HepG2 (cell line): Measurements from ENCODE around the gene RAD51C. TPM values are rescaled to one million over a fixed set of nuclear protein-coding genes. Genes with fewer than 3 reads are reported as not detected.

ENCODE experiments used
- ATAC-seq: fragments of 200-7000 bp; cut with Tn5 transposase; 3 replicates; pipeline ENCODE4 v1.9.1; 2020; ENCODE audit warnings: mild to moderate bottlenecking, moderate library complexity
- BruUV-seq: library from RNA; stranded (reverse); fragments of 400-500 nt; replicated peaks from 2 replicates; lab custom pipeline; 2021; lab: Mats Ljungman, UMichigan
- CTCF ChIA-PET: fragments of 300-600 bp; formaldehyde crosslinking; extraction: SDS; loops from one replicate; lab custom pipeline; 2021; ENCODE audit warnings: low total read pairs, inconsistent platforms, low intra/inter-chr PET ratio; lab: Yijun Ruan, JAX
- POLR2A ChIA-PET: fragments of 350-600 bp; sonication (Branson Sonifier 250); formaldehyde crosslinking; loops from one replicate; lab custom pipeline; 2020; ENCODE audit warnings: antibody characterized with exemption, inconsistent platforms; lab: Yijun Ruan, JAX
- DNase-seq: peaks from one replicate; pipeline ENCODE4 v3.0.0-alpha.2; 2015; ENCODE audit warnings: low spot score
- FAIRE-seq: peaks from 3 replicates; lab custom pipeline; 2011; peaks lifted over from hg19 to GRCh38; lab: Jason Lieb, UNC
- H2AFZ ChIP-seq: one replicate; pipeline ENCODE4 v1.6.1; 2011; ENCODE audit warnings: low read length, inconsistent platforms
- H3K27ac ChIP-seq: fragments of 300-600 bp; 3 replicates; pipeline ENCODE4 v1.8.0; 2011; ENCODE audit warnings: mixed run types, mild to moderate bottlenecking, mixed read lengths, low read length, inconsistent platforms; ENCODE audit not compliant: insufficient read depth; ENCODE audit errors: extremely low read length
- H3K27me3 ChIP-seq, 2 experiments: fragments of 200-600 bp in 1 of 2; 2 replicates in 1 of 2; 3 replicates in 1 of 2; pipeline versions ENCODE4 v1.6.0 to v1.8.0; 2011; ENCODE audit warnings: low read length in 2 of 2, mild to moderate bottlenecking in 2 of 2, moderate library complexity in 2 of 2, inconsistent platforms in 1 of 2; ENCODE audit not compliant: insufficient read depth in 2 of 2, control insufficient read depth in 1 of 2
- H3K36me3 ChIP-seq, 2 experiments: fragments of 200-600 bp in 1 of 2; replicated peaks in 1 of 2; 2 replicates in 1 of 2; 3 replicates in 1 of 2; pipeline versions ENCODE4 v1.5.1 to v1.8.0; 2011; ENCODE audit warnings: low read length in 2 of 2, inconsistent platforms in 1 of 2; ENCODE audit not compliant: insufficient read depth in 2 of 2, control insufficient read depth in 1 of 2
- H3K4me1 ChIP-seq: 2 replicates; pipeline ENCODE4 v1.5.1; 2012; ENCODE audit warnings: low read length, inconsistent platforms; ENCODE audit not compliant: insufficient read depth
- H3K4me2 ChIP-seq: 2 replicates; pipeline ENCODE4 v1.6.0; 2011; ENCODE audit warnings: low read depth, low read length, inconsistent platforms
- H3K4me3 ChIP-seq, 3 experiments: fragments of 200-600 bp in 1 of 3; sonication (generic), shearing (Covaris generic) in 1 of 3; replicated peaks in 1 of 3; 2 replicates each; pipeline ENCODE4 v1.5.1; 2011 to 2016; ENCODE audit warnings: low read length in 3 of 3, inconsistent platforms in 2 of 3, low read depth in 2 of 3, mild to moderate bottlenecking in 2 of 3, control low read depth in 1 of 3, mixed read lengths in 1 of 3; ENCODE audit not compliant: insufficient read depth in 1 of 3
- H3K79me2 ChIP-seq: one replicate; pipeline ENCODE4 v1.6.1; 2011; ENCODE audit warnings: low read length, inconsistent platforms; ENCODE audit not compliant: insufficient read depth
- H3K9ac ChIP-seq: 2 replicates; pipeline ENCODE4 v1.6.0; 2011; ENCODE audit warnings: mild to moderate bottlenecking, low read depth, low read length, inconsistent platforms; ENCODE audit not compliant: insufficient read depth
- H3K9me3 ChIP-seq: 2 replicates; pipeline ENCODE4 v1.5.1; 2012; ENCODE audit warnings: mild to moderate bottlenecking, low read length
- H4K20me1 ChIP-seq: 2 replicates; pipeline ENCODE4 v1.6.0; 2011; ENCODE audit warnings: inconsistent platforms, mild to moderate bottlenecking, low read length, moderate library complexity; ENCODE audit not compliant: insufficient read depth
- CEBPB ChIP-seq: IDR thresholded peaks from 2 replicates; pipeline ENCODE4 v1.6.1; 2011; ENCODE audit warnings: low read depth, low read length, improper control_type of control experiment, borderline replicate concordance
- TBX2 ChIP-seq: sonication (generic); formaldehyde crosslinking; IDR thresholded peaks from 2 replicates; pipeline ENCODE4 v1.5.0; 2020; ENCODE audit warnings: missing genetic modification reagents, mild to moderate bottlenecking, borderline replicate concordance
- ZMYM2 ChIP-seq: sonication (generic); formaldehyde crosslinking; IDR thresholded peaks from 2 replicates; pipeline ENCODE4 v1.8.0; 2022; ENCODE audit warnings: mild to moderate bottlenecking, missing genetic modification reagents
- ZNF138 ChIP-seq: sonication (generic); formaldehyde crosslinking; IDR thresholded peaks from 2 replicates; pipeline ENCODE4 v1.5.0; 2020; ENCODE audit warnings: mild to moderate bottlenecking, low read depth, missing genetic modification reagents
- ZNF547 ChIP-seq: sonication (generic); formaldehyde crosslinking; IDR thresholded peaks from 2 replicates; pipeline ENCODE4 v1.5.1; 2020; ENCODE audit warnings: mild to moderate bottlenecking, missing genetic modification reagents
- ZNF558 ChIP-seq: sonication (generic); formaldehyde crosslinking; IDR thresholded peaks from 2 replicates; pipeline ENCODE4 v1.9.0; 2022; ENCODE audit warnings: mild to moderate bottlenecking, missing genetic modification reagents, borderline replicate concordance
- WGBS: methylation state at CpG from one replicate; pipeline ENCODE4 v1.1.6; 2017; ENCODE audit warnings: low lambda C conversion rate; 5-methylcytosine and 5-hydroxymethylcytosine counted together
- in situ Hi-C: cut with HindIII; loops from 2 replicates; pipeline ENCODE4 v1.10.0; 2017; ENCODE audit warnings: low pct_unique_long_range_greater_than_20kb; ENCODE audit not compliant: extremely low pct_ligation_motif_present
- intact Hi-C: fragments of 100-400 bp; cut with micrococcal nuclease; formaldehyde crosslinking; loops from one replicate; pipeline ENCODE4 v1.10.0; 2022; ENCODE audit not compliant: unreplicated experiment
- polyA plus RNA-seq, 8 experiments: library from polyadenylated mRNA; depleted of rRNA in 3 of 8; stranded (reverse) in 7 of 8; unstranded in 1 of 8; fragments of >200 nt; fragmentation: Illumina TruSeq in 4 of 8; extraction: Trizol in 4 of 8; gene quantifications; 2 replicates each; pipeline versions ENCODE4 v1.2.1 to v1.2.3, GENCODE V29; 2011 to 2016; ENCODE audit warnings: low read depth in 4 of 8, missing spikeins in 1 of 8, mixed read lengths in 1 of 8; ENCODE audit not compliant: insufficient read depth in 1 of 8
- total RNA-seq, 5 experiments: library from RNA; depleted of rRNA; stranded (reverse); fragments of >200 nt; fragmentation: Illumina TruSeq; extraction: Trizol; gene quantifications; 2 replicates each; pipeline ENCODE4 v1.2.3, GENCODE V29; 2016; ENCODE audit warnings: low read depth in 1 of 5
- TF ChIP-seq, protein P1 (sequence below): sonication (generic); formaldehyde crosslinking; conservative IDR thresholded peaks from 2 replicates; pipeline ENCODE4 v1.4.0; 2020; ENCODE audit warnings: missing genetic modification reagents
- TF ChIP-seq, protein P2 (sequence below): sonication (generic); formaldehyde crosslinking; conservative IDR thresholded peaks from 2 replicates; pipeline ENCODE4 v1.4.0; 2020; ENCODE audit warnings: missing genetic modification reagents
- TF ChIP-seq, protein P3 (sequence below): sonication (generic); formaldehyde crosslinking; IDR thresholded peaks from 2 replicates; pipeline ENCODE4 v1.5.0; 2020; ENCODE audit warnings: mild to moderate bottlenecking, missing genetic modification reagents, moderate library complexity
- TF ChIP-seq, protein P4 (sequence below): sonication (generic); formaldehyde crosslinking; IDR thresholded peaks from 2 replicates; pipeline ENCODE4 v1.4.0; 2020; ENCODE audit warnings: missing genetic modification reagents
- TF ChIP-seq, protein P5 (sequence below): sonication (generic); formaldehyde crosslinking; IDR thresholded peaks from 2 replicates; pipeline ENCODE4 v1.8.0; 2022; ENCODE audit warnings: mild to moderate bottlenecking, missing genetic modification reagents, borderline replicate concordance

RAD51C gene
- total and polyA plus RNA-seq, 2 of the 13 experiments (the other 11 are each of a cell fraction or from before 2014, with no cell fraction given) = 38.5 to 106 TPM

DNA sequence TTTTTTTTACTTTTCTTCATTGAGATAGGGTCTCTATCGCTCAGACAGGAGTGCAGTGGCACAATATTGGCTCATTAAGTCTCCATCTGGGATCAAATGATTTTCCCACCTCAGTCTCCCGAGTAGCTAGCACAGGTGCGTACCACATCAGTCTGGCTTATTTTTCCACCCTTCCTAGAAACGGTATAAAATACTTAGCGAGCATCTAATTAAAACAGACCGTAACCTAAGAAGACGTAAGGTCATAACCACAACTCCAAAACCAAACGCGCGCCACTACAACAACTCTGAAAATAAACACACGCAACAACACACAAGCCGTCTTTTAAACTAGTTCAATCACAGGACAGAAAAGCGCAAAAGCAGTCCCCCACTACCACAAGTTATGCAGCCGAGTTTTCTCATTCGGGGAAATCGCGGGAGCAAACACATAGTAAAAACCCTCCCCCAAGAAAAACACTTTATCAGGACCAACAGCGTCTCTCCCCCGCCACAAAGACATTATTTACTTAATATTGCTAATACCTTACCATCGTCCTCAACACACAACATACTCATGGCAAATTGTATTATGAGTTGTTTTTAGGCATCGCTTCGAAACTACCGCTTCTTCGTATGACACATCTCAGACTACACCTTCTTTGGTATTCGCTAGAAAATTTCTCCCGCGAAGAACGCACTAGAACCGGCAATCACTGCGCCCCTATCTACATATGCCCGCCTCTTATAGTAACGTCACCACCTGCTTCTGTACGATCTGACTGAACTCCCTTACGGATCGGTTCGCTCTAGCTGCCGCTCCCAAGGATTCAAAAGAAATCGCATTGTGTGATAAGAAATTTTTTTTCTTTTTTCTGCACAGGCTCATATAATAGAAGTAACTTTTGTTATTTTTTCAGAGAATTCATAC lies 33.3 kb upstream of the RAD51C start:
- CTCF ChIA-PET = no interaction called here
- DNase-seq = peak; percentile 95
- peak; percentile 92 for FAIRE-seq
- Histone ChIP-seq H2AFZ (peak overlapping the region; percentile 94), H3K27me3 (no peaks in the 10 kb centered on the region), H3K4me2 (peak overlapping the region; percentile 82), H3K4me3 (peak overlapping the region; percentile 33 to 59 (median 35)), H4K20me1 (no peaks in the 10 kb centered on the region), H3K4me1 (peaks cover 14% of the 10 kb centered on the region), H3K27ac (peak overlapping the region; percentile 88), H3K79me2 (no peaks in the 10 kb centered on the region), H3K9ac (peak overlapping the region; percentile 96), H3K36me3 (no peaks in the 10 kb centered on the region), H3K9me3 (no peaks in the 10 kb centered on the region; the same call in 1 of the 2 replicates)
- intact Hi-C loops (loop anchor here (1.0 kb wide), 3 partner anchors 27 to 141 kb away; no protein-coding TSS in a partner anchor), in situ Hi-C loops (no loop called here)
- ATAC-seq = peak; percentile 88
- BruUV-seq = TSS peak; percentile 100
- WGBS = 2% methylated on average over 38 of the region's 38 CpGs
- POLR2A ChIA-PET = interaction anchor here (0.6 to 5.6 kb wide), 15 partner anchors 9 to 496 kb away, joined by 3 to 154 read pairs (median 5); partner anchors contain the start of genes MTMR4, PRR11, RAD51C and SKA2
- no peak for TF ChIP-seq CEBPB
- TF ChIP-seq, protein P1, sequence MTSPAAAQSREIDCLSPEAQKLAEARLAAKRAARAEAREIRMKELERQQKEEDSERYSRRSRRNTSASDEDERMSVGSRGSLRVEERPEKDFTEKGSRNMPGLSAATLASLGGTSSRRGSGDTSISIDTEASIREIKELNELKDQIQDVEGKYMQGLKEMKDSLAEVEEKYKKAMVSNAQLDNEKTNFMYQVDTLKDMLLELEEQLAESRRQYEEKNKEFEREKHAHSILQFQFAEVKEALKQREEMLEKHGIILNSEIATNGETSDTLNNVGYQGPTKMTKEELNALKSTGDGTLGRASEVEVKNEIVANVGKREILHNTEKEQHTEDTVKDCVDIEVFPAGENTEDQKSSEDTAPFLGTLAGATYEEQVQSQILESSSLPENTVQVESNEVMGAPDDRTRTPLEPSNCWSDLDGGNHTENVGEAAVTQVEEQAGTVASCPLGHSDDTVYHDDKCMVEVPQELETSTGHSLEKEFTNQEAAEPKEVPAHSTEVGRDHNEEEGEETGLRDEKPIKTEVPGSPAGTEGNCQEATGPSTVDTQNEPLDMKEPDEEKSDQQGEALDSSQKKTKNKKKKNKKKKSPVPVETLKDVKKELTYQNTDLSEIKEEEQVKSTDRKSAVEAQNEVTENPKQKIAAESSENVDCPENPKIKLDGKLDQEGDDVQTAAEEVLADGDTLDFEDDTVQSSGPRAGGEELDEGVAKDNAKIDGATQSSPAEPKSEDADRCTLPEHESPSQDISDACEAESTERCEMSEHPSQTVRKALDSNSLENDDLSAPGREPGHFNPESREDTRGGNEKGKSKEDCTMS = no peak
- TF ChIP-seq TBX2 (CRISPR knock-in tag) = peak; percentile 84
- TF ChIP-seq ZNF547 (CRISPR knock-in tag) = peak; percentile 70; the same call in 1 of the 2 replicates
- no peak for TF ChIP-seq ZNF138
- no peak for TF ChIP-seq ZNF558
- TF ChIP-seq ZMYM2 (CRISPR knock-in tag) = no peak
- TF ChIP-seq, protein P2, sequence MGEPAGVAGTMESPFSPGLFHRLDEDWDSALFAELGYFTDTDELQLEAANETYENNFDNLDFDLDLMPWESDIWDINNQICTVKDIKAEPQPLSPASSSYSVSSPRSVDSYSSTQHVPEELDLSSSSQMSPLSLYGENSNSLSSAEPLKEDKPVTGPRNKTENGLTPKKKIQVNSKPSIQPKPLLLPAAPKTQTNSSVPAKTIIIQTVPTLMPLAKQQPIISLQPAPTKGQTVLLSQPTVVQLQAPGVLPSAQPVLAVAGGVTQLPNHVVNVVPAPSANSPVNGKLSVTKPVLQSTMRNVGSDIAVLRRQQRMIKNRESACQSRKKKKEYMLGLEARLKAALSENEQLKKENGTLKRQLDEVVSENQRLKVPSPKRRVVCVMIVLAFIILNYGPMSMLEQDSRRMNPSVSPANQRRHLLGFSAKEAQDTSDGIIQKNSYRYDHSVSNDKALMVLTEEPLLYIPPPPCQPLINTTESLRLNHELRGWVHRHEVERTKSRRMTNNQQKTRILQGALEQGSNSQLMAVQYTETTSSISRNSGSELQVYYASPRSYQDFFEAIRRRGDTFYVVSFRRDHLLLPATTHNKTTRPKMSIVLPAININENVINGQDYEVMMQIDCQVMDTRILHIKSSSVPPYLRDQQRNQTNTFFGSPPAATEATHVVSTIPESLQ (CRISPR knock-in tag) = peak; percentile 98
- TF ChIP-seq, protein P3, sequence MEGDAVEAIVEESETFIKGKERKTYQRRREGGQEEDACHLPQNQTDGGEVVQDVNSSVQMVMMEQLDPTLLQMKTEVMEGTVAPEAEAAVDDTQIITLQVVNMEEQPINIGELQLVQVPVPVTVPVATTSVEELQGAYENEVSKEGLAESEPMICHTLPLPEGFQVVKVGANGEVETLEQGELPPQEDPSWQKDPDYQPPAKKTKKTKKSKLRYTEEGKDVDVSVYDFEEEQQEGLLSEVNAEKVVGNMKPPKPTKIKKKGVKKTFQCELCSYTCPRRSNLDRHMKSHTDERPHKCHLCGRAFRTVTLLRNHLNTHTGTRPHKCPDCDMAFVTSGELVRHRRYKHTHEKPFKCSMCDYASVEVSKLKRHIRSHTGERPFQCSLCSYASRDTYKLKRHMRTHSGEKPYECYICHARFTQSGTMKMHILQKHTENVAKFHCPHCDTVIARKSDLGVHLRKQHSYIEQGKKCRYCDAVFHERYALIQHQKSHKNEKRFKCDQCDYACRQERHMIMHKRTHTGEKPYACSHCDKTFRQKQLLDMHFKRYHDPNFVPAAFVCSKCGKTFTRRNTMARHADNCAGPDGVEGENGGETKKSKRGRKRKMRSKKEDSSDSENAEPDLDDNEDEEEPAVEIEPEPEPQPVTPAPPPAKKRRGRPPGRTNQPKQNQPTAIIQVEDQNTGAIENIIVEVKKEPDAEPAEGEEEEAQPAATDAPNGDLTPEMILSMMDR (CRISPR knock-in tag) = peak; percentile 11; the same call in 1 of the 2 replicates
- TF ChIP-seq, protein P4, sequence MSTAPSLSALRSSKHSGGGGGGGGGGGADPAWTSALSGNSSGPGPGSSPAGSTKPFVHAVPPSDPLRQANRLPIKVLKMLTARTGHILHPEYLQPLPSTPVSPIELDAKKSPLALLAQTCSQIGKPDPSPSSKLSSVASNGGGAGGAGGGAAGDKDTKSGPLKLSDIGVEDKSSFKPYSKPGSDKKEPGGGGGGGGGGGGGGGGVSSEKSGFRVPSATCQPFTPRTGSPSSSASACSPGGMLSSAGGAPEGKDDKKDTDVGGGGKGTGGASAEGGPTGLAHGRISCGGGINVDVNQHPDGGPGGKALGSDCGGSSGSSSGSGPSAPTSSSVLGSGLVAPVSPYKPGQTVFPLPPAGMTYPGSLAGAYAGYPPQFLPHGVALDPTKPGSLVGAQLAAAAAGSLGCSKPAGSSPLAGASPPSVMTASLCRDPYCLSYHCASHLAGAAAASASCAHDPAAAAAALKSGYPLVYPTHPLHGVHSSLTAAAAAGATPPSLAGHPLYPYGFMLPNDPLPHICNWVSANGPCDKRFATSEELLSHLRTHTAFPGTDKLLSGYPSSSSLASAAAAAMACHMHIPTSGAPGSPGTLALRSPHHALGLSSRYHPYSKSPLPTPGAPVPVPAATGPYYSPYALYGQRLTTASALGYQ (CRISPR knock-in tag) = peak; percentile 77
- TF ChIP-seq, protein P5, sequence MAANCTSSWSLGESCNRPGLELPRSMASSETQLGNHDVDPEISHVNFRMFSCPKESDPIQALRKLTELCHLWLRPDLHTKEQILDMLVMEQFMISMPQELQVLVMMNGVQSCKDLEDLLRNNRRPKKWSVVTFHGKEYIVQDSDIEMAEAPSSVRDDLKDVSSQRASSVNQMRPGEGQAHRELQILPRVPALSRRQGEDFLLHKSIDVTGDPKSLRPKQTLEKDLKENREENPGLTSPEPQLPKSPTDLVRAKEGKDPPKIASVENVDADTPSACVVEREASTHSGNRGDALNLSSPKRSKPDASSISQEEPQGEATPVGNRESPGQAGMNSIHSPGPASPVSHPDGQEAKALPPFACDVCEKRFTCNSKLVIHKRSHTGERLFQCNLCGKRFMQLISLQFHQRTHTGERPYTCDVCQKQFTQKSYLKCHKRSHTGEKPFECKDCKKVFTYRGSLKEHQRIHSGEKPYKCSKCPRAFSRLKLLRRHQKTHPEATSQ (CRISPR knock-in tag) = peak; percentile 91
